ENCODE measurements around the gene ZFX. TPM values are rescaled to one million over a fixed set of nuclear protein-coding genes. Genes with fewer than 3 reads are reported as not detected.

Gene ZFX
- 20.9 and 35.2 TPM in 2 replicates for total RNA-seq

GRCh38 chrX:24149351-24150050 is at the start of gene ZFX:
ZFX (plus strand) TSS chrX:24149729; CDS start chrX:24172743, 23,014 bp downstream.

Other genes starting within 250 kb of the ZFX start
- gene APOO, start 241.8 kb upstream of the ZFX start, total RNA-seq, result 8.1 and 38.5 TPM in 2 replicates
- not detected in 2 replicates for gene CXorf58, start 241.7 kb upstream of the ZFX start, total RNA-seq
- gene KLHL15, start 122.5 kb upstream of the ZFX start, total RNA-seq, result 6.7 and 10.0 TPM in 2 replicates
- gene EIF2S3, start 94.8 kb upstream of the ZFX start, total RNA-seq, result 171 and 186 TPM in 2 replicates
- gene SUPT20HL2, start 164.3 kb downstream of the ZFX start, total RNA-seq, result not detected in 2 replicates
- not detected in 2 replicates for gene SUPT20HL1, start 210.9 kb downstream of the ZFX start, total RNA-seq